ENCODE data around the gene FCN1. TPM values are rescaled to one million over a fixed set of nuclear protein-coding genes. Genes with fewer than 3 reads are reported as not detected.
A peak's percentile ranks its signal among the peaks of the same experiment; 100 is the strongest.

Gene FCN1
- total RNA-seq, 1 donor from 2014 or later: not detected

DNA sequence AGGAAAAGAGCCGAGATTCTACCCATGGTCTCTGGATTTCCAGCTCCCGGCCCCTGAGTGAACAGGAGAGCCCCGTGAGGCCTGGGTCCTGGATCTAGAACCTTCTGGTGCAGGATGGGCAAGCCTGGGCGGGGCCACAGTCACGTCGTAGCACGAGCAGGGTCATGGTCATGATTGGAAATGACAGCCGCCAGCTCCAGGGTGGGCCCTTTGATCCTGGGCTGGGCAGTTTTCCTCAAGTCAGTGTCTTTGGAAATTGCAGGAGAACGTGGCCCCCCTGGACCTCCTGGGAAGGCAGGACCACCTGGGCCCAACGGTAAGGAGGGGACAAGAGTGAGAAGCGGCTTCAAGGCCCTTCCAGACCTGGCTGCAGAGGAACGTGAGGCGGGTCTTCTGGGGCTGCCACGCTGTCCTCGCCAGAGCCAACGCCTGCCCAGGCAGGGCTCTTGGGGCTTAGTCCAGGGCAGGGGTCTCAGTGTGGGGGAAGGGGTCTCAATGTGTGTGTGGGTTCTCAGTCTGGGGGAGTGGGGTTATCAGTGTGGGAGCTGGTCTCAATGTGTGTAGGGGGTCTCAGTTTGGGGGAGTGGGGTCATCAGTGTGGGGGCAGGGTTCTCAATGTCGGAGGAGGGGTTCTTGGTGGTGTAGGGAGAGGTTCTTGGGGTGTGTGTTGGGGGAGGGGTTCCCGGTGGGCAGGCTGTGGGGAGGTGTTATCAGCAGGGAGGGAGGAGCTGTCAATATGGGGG is 34.5 kb downstream of the FCN1 start:
- TF ChIP-seq, protein P1, sequence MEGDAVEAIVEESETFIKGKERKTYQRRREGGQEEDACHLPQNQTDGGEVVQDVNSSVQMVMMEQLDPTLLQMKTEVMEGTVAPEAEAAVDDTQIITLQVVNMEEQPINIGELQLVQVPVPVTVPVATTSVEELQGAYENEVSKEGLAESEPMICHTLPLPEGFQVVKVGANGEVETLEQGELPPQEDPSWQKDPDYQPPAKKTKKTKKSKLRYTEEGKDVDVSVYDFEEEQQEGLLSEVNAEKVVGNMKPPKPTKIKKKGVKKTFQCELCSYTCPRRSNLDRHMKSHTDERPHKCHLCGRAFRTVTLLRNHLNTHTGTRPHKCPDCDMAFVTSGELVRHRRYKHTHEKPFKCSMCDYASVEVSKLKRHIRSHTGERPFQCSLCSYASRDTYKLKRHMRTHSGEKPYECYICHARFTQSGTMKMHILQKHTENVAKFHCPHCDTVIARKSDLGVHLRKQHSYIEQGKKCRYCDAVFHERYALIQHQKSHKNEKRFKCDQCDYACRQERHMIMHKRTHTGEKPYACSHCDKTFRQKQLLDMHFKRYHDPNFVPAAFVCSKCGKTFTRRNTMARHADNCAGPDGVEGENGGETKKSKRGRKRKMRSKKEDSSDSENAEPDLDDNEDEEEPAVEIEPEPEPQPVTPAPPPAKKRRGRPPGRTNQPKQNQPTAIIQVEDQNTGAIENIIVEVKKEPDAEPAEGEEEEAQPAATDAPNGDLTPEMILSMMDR (IDR thresholded peaks at IDR 0.05; ENCODE audit: partially characterized antibody, unreplicated experiment): no peak
- Mint-ChIP-seq H3K36me3 (ENCODE audit: unreplicated experiment) (peaks cover 5% of the 10 kb centered on the region), H3K27me3 (ENCODE audit: unreplicated experiment) (peaks cover 5% of the 10 kb centered on the region), H3K4me1 (ENCODE audit: low read depth, unreplicated experiment) (peaks cover 8% of the 10 kb centered on the region), H3K27ac (ENCODE audit: unreplicated experiment) (no peak overlapping the region), H3K9me3 (ENCODE audit: unreplicated experiment) (peaks cover 4% of the 10 kb centered on the region), H3K4me3 (ENCODE audit: unreplicated experiment) (no peak overlapping the region)
- no peak for DNase-seq

DNA sequence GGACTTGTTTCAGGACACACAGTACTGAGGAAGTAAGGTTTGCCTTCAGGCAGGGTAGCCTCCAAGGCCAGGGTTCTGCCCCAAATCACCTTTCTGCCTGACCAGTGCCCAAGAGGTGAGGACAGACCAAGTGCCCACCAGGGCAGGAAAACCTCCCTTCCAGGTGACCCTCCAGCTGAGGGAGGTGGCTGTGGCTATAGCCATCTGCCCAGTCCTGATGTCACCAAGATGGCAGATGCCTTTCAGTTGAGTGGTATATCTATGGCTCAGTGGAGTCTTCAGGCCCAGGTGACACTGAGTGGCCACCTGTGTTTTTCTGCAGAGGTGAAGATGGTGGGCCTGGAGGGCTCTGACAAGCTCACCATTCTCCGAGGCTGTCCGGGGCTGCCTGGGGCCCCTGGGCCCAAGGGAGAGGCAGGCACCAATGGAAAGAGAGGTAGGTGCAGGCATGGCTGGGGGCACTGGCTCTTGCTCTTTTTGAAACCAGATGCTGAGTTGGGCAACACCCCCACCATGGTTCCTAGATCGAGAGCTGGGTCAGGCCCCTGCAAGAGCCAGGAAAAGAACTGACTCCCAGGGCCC is 35.4 kb downstream of the FCN1 start:
- TF ChIP-seq, protein P1 (IDR thresholded peaks at IDR 0.05; ENCODE audit: partially characterized antibody, unreplicated experiment): no peak

DNA sequence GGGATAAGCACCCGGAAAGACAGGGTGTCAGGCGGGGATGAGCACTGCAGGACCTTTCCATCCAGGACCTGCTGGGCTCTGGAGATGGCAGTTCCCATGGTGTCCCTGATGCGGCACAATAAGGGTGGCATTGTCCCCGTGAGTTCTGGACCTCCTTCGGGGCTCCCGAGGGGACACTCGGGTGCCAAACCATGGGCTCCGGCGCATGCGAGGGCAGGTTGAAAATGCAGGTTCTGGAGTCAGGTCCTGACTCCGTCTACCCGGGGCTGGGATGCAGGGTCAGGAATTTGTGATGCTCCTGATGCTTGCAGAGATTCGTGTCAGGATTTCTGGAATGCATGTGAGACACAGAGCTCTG is 36.4 kb downstream of the FCN1 start:
- TF ChIP-seq, protein P1 (IDR thresholded peaks at IDR 0.05; ENCODE audit: partially characterized antibody, unreplicated experiment): no peak
- no peak for DNase-seq
- peaks cover 4% of the 10 kb centered on the region for H3K4me1 Mint-ChIP-seq (ENCODE audit: low read depth, unreplicated experiment)
- H3K27ac Mint-ChIP-seq (ENCODE audit: unreplicated experiment): no peak overlapping the region
- H3K9me3 Mint-ChIP-seq (ENCODE audit: unreplicated experiment): peaks cover 2% of the 10 kb centered on the region
- H3K4me3 Mint-ChIP-seq (ENCODE audit: unreplicated experiment): no peak overlapping the region
- H3K36me3 Mint-ChIP-seq (ENCODE audit: unreplicated experiment): peaks cover 5% of the 10 kb centered on the region
- H3K27me3 Mint-ChIP-seq (ENCODE audit: unreplicated experiment): peaks cover 3% of the 10 kb centered on the region

More for the DNA sequence above, 35.4 kb downstream of the FCN1 start:
- H3K4me1 Mint-ChIP-seq (ENCODE audit: low read depth, unreplicated experiment): peaks cover 6% of the 10 kb centered on the region
- H3K9me3 Mint-ChIP-seq (ENCODE audit: unreplicated experiment): peaks cover 4% of the 10 kb centered on the region
- H3K36me3 Mint-ChIP-seq (ENCODE audit: unreplicated experiment): peaks cover 5% of the 10 kb centered on the region
- no peak overlapping the region for H3K27ac Mint-ChIP-seq (ENCODE audit: unreplicated experiment)
- no peak overlapping the region for H3K4me3 Mint-ChIP-seq (ENCODE audit: unreplicated experiment)
- H3K27me3 Mint-ChIP-seq (ENCODE audit: unreplicated experiment): peaks cover 5% of the 10 kb centered on the region
- DNase-seq: no peak

DNA sequence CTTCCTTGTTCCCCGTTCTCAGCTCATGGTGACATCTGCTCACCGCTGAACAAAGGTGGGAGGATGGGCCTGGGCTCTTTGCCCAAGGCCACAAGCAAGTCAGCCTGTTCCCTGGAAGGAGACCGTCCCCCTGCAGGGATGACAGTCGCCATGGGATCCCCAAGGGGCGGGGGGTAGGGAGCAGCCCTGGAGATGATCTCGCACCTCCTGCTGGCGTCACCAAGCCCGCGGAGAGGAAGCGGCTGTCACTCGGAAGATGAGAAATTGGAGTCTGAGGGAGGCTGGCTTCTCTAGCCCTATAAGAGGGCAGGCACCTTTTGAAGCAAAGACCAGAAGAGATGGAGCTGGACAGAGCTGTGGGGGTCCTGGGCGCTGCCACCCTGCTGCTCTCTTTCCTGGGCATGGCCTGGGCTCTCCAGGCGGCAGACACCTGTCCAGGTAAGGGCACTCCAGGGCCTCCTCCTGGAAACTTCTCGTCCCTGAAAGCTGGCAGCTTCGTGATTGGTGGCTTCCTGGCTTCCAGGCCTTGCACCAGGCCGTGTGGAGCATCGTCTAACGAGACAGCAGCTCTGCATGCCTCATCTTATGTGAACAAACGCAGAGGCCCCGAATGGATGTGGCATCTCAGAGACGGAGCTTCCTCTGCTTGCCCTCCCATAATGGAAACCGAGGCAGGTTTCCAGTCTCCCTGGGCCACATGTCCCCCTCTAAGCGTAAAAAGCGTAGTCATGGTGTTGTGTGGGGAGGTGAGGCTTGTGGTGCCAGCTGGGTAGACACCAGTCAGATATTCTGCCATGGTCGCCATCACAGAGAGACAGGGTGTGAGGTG is 37.0 kb downstream of the FCN1 start, which contains the start of gene FCN2:
Gene FCN2 (plus strand): TSS at position 327 of the 829 bp plus-strand sequence. CDS start 12 bp downstream, at position 339.
- no peaks in the 10 kb centered on the region for H3K9me3 Mint-ChIP-seq (ENCODE audit: unreplicated experiment)
- H3K4me1 Mint-ChIP-seq (ENCODE audit: low read depth, unreplicated experiment): peaks cover 4% of the 10 kb centered on the region
- DNase-seq: peak; percentile 38
- TF ChIP-seq, protein P1 (IDR thresholded peaks at IDR 0.05; ENCODE audit: partially characterized antibody, unreplicated experiment): no peak
- H3K4me3 Mint-ChIP-seq (ENCODE audit: unreplicated experiment): no peak within 1 kb of the TSS
- peaks cover 5% of the 10 kb centered on the region for H3K36me3 Mint-ChIP-seq (ENCODE audit: unreplicated experiment)
- peaks cover 3% of the 10 kb centered on the region for H3K27me3 Mint-ChIP-seq (ENCODE audit: unreplicated experiment)
- H3K27ac Mint-ChIP-seq (ENCODE audit: unreplicated experiment): no peak within 1 kb of the TSS

Data from glutamatergic neuron (in vitro differentiated cells).